GM19023 (cell line): ENCODE measurements around the gene NATD1.

Experiments used
- ATAC-seq: cut with Tn5 transposase; IDR thresholded peaks from one replicate; pipeline ENCODE4 v1.9.1; 2021; ENCODE audit warnings: mild to moderate bottlenecking, moderate library complexity; ENCODE audit not compliant: unreplicated experiment

The NATD1 gene

DNA sequence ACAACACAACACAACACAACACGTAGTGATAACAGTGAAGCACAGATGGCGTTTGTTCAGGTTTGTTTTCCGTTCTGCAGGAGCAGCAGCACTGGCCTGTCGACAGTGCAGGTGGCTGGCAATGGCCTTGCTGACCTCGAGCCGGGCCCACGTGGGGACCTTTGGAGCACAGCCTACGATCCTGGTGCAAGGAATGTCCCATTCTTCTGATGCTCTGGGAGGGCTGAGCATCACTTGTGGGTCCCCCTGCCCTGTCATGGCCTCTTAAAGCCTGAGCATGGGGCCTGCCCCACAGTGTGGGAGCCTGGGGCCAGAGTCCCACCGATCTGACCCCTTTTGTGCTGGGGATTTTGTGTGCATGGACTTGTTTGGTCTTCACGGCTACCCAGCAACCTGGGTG is 38.1 kb upstream of the NATD1 start:
- no peak for ATAC-seq

DNA sequence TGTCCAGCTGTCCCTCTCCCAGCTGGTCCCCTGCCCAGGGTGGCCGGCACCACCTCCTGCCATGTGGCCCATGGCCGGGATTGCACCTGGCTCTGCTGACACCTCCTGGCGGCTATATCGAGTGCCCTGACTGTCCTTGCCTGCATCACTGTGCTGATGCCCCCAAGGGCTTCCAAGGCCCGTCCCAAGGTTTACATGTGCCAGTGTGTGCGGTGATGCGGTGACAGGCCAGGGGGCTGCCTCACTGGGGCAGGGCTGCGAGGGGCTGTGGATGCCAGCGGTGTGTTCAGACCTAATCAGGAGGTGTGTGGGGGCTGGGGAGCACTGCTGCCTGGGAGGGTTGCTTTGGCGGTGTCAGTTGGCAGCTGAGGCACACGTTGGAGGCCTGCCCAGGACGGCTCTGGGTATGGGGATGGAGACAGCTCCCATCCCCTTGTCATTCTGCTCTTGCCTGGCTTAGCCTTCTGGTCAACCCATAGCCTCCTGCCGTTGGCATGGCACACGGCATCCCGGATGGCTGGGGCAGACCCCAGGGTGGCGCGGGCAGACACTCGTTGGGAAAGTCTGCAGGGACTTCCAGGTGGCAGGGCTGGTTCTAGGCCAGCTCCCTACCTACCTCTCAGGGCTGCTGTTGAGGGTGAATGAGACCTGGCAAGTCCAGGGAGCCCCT is 36.8 kb upstream of the NATD1 start:
- ATAC-seq: no peak

DNA sequence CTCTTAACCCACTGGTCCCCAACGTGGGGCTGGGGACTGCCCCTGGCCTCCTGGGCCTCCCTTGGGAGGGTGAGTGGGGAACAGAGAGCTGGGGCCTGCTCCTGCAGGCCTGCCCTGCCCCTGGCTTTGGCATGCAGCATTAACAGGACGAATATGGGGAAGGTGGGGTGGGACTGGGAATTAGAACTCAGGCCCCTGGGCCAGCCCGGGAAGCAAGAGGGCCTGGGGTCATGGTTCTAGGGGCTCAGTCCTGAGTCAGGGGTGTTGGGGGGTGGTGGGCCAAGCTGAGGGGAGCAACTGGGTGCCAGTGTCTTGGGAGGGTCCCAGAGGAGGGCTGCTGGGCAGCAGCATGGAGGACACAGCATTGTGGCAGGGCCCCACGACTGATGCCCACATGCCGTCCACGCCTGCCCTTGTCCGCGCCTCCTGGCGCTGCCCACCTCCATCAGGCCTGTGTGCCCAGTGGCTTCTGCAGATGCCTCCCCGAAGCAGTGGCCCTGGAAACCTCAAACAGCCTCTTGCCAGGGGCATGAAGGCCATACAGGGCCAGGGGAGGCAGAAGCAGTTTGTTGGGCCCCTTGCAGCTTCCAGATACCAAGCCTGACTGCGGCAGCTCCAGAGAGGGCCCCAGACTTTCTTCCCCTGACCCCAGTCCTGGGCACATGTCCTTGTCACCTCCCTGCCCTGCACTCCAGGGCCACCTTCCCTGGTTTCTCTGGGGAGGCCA is 36.1 kb upstream of the NATD1 start:
- ATAC-seq: no peak

DNA sequence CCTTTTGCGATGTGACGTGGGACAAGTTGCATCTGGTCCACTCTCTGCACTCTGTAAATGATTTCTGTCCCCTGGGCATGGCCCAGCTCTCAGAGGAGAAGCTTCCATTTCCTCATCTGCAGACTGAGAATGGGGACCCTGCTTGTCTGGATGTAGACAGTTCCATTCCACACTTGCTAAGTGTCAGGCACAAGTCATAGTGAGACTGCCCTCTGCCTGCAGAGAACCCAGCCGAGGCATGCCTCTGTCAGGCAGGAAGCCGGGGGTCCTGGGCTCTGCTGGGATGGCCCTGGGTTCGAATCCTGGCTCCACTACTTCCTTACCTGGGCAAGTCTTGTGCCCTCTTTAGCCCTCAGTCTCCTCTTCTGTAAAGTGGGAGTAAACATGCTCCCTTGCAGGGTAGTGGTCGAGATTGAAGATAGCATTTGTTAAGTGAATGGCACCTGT is 35.4 kb upstream of the NATD1 start:
- peak; percentile 2 for ATAC-seq

DNA sequence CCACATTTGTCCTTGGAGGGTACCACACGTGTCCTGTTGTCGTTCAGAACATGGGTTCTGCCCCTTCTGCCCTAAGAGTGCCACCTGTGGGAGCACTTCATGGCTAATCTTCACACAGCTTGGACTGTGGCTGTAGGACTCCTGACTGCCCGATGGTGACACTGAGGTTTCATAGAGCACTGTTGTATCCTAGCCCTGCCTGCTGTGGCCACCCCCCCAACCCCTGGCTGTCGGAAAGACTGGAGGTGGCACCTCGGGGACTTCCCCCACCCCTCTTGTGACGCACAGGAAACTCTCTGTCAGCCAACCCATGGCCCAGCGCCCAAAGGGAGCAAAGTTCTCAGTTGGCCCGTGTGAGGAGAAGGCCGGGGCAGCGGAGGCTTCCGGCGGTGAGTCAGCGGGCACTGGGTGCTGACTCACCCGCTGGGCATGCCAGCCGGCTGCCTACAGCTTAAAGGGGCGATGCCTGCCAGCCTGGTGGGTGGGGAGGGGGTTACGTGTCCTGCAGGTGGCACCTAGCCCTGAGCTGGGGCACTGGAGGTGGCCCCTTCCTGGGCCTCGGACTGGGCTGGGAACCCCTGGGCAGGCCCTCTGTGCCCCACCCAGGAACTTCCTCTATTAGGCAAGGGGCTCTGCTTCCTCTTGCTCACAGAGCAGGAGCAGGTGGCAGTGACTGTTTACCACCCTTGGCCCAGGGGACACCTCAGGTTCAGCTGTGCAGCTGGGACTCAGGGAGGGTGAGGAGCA is 34.7 kb upstream of the NATD1 start:
- peak; percentile 32 for ATAC-seq

DNA sequence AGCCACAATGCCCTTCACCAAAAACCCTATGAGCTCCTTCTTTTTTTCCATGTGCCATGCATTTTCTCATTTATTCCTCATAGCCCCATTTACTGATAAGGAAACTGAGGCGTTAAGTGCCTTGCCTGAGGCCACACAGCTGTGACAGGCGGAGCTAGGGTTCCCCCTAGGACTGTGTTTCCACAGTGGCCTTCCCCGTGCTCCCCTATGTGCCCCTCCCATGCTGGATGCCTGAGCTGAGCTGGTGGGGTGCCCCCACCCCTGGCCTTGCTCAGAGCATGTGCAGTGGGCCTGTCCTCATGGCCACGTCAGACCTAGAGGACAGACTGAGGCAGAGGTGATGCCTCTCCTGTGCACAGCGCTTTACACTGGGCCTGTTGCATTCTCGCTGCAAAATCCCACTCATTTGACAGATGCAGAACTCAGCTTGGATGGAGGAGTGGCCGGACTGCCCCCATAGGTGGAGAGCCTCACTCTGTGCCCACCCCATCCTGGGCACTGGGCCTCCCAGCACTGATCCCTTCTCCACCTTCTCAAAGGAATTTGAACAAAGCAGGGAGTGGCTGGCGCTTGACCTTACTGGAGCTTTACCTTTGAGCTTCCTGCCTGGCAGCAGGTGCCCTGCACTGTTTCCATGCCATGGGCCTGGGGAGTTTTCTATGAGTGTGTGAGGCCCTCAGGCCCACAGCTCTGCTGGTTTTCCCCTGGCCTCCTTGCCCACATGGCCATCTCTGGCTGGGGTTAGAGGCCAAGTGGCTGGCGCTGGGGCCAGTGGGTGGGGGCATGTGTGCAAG is 33.9 kb upstream of the NATD1 start:
- no peak for ATAC-seq

DNA sequence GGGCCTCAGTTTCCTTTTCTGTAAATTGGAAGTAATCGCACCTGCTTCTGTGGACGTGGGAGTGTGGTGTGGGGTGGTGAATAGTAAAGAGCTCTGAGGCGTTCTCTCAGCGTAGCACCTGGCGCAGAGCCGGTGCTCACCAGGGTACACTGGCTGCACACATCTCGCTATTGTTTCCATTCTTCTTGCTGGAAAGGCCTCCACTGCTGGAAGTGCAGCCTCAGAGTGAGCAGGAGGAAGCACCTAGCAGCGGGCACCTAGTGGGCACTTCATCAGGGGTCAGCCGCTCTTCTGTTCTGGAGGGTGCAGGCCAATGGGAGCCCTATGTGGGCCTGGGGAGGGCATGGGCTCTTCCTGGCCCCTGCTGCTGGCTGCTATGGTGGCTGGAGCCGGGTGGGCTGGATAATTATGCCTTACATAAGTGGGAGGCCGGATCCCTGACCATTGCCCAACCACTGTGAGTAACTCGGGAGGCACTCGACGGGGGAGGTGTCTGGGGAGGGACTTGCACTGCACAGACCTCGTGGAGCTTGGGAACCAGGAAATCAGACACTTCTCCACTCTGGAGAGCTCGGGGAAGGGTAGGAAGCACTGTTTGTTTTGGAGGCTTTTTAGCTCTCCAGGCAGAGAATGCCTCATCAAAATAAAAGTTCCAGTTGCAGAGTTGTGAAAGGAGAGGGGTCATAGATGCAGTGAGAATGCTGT is 33.0 kb upstream of the NATD1 start:
- ATAC-seq: no peak

DNA sequence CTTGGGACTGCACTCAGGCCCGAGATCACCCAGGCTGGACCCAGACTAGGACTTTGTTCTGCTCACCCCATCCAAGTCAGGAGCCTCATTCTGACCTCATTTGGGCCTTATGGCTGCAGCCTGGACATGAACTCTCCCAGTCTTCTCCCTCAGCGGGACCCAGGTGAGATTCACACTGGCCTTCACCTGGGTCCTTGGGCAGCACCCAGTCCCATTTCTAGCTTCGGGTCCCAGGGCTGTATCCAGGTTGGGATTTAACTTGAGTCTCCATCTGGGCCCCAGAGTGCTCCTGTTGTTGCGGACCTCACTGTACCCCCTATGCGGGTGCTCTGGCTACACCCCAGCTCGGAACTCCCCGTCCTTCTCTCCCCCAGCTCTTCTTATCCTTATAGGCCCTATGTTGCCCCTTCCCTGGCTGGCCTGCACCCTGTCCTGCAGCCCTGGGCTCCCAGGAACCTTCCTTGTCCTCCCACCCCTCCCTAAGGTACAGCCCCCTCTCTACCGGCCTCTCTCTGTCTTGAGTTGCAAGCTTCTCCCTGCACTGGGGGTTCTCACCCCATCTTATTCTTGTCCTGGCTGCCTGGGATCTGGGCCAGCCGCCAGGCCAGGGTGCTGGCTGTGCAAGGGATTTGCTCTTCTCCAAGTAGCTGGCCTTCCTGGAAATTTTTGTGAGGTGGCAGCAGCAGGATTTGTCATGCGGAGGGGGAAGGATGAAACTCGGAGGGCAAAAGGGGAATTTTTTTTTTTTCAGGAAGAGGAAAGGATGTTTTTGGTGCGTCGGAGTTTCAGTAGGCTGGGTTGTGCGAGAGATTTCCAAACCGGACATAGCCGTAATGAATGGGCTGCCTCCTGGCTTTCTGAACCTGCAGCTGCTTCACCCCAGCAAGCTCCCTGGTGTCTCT is 32.2 kb upstream of the NATD1 start:
- ATAC-seq: no peak

DNA sequence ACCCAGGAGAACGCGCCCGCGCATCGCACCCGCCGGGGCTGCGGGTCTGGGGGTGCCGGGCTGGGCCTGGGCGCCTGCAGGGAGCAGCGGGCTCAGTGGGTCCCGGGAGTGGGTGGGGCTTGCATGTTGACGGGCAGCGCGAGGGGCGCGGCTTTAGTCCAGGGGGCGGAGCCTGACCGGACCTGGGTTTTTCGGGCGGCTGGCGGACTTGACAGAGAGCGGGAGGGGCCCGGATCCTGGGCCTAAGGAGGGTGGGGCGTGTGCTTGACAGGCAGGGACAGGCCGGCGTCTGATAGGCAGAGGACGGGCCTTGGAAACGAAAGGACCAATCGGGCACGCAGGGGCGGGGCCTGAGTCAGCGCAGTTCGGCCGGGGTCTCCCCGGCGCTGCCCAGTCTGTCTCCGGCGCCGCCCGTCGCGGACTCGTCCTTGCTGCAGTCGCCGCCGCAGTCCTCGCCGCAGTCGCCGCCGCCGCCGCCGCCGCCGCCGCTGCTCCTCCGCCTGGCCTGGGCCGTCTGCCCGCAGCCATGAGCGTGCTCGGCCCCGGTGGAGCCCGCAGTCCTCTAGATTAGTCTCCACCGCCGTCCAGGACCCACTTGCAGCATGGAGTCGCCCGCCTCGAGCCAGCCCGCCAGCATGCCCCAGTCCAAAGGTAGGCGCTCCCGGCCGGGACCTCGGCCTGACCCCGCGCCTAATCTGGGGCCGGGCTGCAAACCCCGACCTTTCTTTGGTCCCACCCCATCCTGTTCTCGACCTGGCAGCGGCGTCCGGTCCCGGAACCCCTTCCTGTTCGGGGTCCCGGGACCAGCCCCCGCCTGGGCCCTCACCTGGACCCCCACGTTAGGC is 31.3 kb upstream of the NATD1 start, which contains the start of gene MAP2K3:
MAP2K3 (plus strand) TSS at position 393 of the 845 bp plus-strand sequence; CDS start at position 603, 210 bp downstream.
- peak; percentile 77 for ATAC-seq

DNA sequence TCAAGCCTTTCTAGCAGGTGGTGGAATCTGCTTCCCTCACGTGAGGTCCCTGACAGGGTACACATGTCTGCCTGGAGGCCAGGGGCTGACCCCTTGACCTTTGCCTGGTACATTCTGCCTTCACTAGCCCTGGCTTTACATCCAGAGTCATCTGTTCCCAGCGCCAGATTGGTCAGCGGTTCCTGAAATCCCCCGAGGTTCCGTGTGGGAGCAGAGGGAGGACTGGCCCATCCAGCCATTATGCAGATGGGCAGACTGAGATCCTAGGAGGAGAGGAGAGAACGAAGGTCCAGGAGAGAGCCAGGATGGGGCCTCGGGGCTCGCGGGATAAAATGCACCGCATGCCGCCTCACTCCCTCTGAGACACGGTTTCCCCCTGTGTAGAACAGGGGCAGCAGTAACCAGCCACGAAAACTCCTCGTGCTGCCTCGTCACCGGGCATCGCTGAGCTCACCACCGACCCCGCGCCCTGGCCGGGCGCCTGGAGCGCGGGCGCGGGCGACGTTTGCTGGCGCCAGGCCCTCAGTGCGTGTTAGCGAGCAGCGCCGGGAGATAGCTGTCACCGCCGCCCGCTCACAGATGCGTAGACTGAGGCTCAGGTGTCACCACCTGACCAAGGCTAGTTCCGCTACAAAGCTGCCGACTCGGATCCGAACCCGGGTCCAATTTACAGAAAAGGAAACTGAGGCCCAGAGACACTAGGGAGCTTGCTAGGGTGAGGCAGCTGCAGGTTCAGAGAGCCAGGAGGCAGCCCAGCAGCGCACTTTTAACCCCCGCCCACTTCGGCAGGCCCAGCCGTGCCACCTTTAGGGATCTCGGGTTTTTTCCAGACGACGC is 30.5 kb upstream of the NATD1 start:
- ATAC-seq: peak; percentile 11

DNA sequence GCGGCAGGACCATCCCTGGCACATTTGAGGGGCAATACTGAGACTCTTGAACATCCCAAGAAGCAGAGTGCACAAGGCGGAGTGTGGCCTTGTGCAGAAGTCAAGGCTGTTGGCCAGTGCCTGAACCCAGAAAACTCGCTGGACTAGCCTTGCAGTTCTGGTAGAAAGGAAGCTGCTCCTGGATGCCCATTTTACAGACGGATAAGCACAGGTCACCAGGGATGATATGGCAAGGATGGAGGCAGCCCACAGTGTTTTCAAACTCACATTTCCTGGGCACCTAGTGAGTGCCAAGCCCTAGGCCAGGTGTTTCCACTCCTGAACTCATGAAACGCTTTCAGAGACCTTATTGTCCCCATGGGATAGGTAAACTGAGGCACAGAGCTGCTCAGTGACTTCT is 29.6 kb upstream of the NATD1 start:
- ATAC-seq: no peak

DNA sequence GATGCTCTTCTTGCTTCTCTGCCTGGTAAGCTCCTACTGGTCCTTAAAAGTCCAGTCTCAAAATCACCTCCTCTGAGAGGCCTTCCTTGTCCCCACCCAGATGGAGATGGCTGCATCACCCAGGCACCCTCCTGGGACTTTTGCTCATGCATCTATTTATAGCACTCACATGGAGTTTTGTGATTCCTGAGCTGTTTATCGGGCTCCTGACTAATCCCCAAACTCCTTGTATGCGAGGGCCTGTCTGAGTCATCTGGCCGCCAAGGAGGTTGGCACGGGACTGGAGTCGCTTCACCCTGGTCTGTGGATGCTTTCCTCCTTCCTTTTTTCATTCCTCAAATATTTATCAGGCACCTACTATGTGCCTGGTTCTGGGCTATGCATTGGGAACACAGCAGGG is 29.0 kb upstream of the NATD1 start:
- no peak for ATAC-seq

DNA sequence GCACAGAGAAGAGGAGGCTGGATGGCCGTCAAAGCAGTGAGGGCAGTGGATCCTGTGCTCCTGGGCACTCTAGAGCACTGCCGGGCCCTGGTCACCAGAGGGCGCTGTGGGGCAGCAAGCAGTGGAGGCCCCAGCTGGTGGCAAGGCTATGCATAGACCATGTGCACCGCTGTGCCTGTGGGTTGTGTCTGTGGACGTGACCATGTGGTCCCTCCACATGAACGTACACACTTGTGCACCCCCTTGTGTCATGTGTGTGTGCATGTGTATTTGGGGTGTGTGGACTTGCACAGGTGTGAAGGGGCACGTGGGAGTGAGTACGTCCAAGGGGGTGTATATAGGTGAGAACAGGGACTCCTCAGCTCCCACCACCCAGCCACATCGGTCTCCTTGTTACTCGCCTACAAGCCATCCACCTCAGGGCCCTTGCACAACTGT is 26.9 kb upstream of the NATD1 start:
- peak; percentile 25 for ATAC-seq

DNA sequence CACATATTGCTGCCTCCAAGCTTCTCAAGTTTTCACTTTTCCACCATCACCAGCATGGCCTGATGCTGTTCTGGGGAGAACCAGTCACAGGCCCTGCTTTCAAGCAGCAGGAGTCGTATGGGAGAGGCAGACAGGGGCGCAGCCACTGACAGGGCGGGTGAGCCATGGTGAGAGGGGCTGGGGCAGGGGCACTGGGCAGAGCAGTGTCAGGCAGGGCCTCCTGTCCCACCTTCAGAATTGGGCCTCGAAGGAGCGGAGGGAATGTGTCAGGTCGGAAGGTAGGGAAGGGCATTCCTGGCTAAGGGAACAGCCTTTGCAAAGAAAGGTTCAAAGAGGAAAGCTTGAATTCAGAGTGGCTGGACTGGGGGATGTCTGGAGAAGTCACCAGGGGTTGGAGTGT is 26.4 kb upstream of the NATD1 start:
- ATAC-seq: no peak

DNA sequence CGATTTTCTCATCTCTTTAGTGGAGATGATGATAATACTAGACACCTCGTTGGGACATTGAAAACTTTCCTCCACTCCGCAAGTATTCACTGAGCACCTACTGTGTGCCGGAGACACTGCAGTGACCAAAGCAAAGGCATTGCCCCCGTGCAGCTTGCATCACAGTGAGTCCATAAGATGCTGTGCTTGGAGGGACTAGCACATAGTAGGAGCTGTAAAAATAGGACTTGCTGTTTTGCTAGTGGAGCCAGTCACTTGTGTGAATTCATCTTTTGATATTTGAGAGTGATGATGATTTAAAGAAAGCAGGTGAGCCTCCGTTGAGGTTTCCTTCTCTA is 26.0 kb upstream of the NATD1 start:
- no peak for ATAC-seq

DNA sequence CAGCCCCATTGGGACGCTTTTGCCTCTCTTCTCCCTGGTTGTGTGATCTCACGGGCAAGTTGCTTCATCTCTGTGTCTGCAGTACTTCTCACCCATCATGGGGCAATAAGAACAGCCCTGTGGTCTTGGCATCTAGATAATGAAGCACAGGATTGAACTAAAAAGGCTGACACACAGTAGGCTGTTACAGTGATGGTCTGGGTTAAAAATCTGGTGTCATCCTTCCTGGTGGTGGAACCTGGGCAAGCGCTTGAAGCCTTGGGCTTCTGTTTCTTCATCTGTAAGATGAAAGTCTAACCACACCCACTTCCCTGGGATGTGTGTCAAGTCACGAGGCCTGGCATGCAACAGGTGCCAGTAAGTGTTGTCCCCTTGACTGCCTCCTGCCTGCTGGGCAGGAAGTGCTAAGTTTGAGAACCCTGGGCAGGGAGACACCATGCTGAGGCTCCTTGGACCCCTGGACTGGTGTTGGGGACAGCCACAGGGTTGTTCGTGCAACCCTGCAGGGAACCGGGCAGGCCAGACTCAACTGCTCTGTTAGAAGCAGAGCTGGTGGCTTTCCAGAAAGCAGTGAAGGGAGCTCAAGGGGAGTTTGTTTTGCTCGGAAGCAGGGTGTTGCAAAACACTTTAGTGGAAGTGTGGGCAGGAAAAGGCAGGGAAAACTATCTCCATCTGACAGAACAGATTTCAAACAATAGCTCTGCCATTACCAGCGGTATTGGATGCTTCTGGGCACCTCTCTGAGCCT is 25.4 kb upstream of the NATD1 start:
- ATAC-seq: no peak

DNA sequence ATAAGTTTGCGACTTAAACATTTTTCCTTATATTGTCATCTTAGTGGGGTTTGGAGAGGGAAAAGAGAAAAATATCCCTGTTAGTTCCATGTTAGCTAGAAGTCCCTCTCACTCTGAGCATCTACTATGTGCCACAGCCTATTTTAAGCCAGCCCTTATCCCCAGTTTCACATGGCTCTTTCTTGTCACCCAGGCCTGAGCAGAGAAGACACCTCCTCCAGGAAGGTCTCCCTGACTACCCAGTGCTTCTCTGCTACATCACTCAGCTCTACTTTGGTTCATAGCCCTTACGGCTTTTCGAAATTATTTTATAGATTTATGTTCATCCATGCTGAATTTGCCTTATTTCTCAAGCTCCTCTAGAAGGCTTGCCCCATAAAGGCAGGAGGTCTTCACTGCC is 24.1 kb upstream of the NATD1 start:
- no peak for ATAC-seq
